Testis (tissue), 3 donors: ENCODE measurements around the gene CELF2. TPM values are rescaled to one million over a fixed set of nuclear protein-coding genes. Genes with fewer than 3 reads are reported as not detected.
A peak's percentile ranks its signal among the peaks of the same experiment; 100 is the strongest.

Experiments
- DNase-seq: peaks from one replicate; pipeline ENCODE4 v3.0.0-alpha.2; 2019
- H3K27ac ChIP-seq, 2 donors: fragments of 200-600 bp; sonication (generic); one replicate each; pipeline ENCODE4 v1.5.1; 2019
- H3K27me3 ChIP-seq: fragments of 200-600 bp; sonication (generic); one replicate; pipeline ENCODE4 v1.5.1; 2019
- H3K36me3 ChIP-seq: fragments of 200-600 bp; sonication (generic); one replicate; pipeline ENCODE4 v1.5.1; 2017; ENCODE audit warnings: low read depth; ENCODE audit errors: missing control alignments
- H3K4me1 ChIP-seq: fragments of 200-600 bp; sonication (generic); one replicate; pipeline ENCODE4 v1.5.1; 2019
- H3K4me3 ChIP-seq, 2 donors: fragments of 200-600 bp; sonication (generic); one replicate each; pipeline ENCODE4 v1.5.1; 2017 to 2019
- H3K9me3 ChIP-seq: fragments of 200-600 bp; sonication (generic); one replicate; pipeline ENCODE4 v1.5.1; 2017
- POLR2A ChIP-seq: fragments of 450-650 bp; IDR thresholded peaks from one replicate; pipeline ENCODE4 v1.6.1; 2017; ENCODE audit warnings: antibody characterized with exemption, mild to moderate bottlenecking, moderate library complexity
- WGBS, 2 donors: methylation state at CpG; one replicate each; pipeline ENCODE4 v1.1.5; 2018; 5-methylcytosine and 5-hydroxymethylcytosine counted together
- intact Hi-C: fragments of 100-400 bp; cut with DNase I; formaldehyde crosslinking; loops from one replicate; pipeline ENCODE4 v1.15.1; 2023; ENCODE audit warnings: low total_unique reads
- polyA plus RNA-seq: library from polyadenylated mRNA; stranded (reverse); fragments of 350-450 nt; fragmentation: Illumina TruSeq; extraction: RNeasy Lipid Tissue Mini Kit (QIAGEN cat#74804); gene quantifications from one replicate; pipeline ENCODE4 v1.2.3, GENCODE V29; 2014; ENCODE audit warnings: low read depth, low replicate concordance; ENCODE audit not compliant: insufficient read depth
- total RNA-seq, 2 donors: library from RNA; depleted of rRNA; stranded (reverse); fragments of >200 nt; gene quantifications; one replicate each; pipeline ENCODE4 v1.2.3, GENCODE V29; 2016
- TF ChIP-seq, protein P1 (sequence below), 3 experiments: fragments of 450-650 bp in 2 of 3; fragments of 200-600 bp in 1 of 3; sonication (generic) in 1 of 3; IDR thresholded peaks; one replicate each; pipeline ENCODE4 v1.5.1; 2016 to 2019; ENCODE audit warnings: antibody characterized with exemption in 3 of 3, mild to moderate bottlenecking in 2 of 3, moderate library complexity in 1 of 3

Gene CELF2
- total and polyA plus RNA-seq, 3 donors from 2014 or later = 17.5 to 41.6 (median 27.8) TPM

DNA sequence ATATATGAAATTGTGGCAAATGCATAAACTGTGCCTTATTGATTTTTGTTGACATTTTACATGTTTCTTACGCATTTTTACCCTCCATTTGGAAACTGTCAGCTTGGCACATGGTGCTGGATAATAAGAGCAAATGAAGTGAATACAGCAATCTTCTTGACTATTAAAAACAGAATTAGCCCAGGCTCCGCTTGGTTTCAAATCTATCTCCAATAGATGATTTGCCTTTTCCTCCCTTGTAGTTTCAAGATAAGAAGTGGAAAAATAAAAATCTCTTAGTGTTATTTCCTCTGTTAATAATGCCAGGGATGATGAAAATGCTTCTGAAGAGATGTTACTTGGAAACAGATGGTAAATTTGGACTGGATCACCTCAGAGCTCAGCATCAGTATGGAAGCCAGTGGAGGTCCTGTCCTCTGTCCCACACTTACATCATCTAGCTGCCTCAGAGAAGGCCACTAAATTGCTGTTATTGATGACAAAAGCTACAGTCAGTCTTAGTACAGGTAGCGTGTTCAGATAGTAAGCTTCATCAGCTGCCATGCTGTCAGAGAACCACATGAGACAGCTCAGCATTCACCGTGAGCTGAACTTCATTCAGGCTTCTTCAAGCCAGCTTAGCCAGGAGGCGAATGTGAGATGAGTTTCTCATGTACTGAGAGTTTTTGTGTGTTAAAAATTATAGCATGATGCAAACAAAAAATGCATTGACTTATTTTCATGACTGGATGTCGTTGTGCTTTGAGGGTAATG, 246.8 kb downstream of the CELF2 start:
- intact Hi-C loops = no loop called here
- H3K4me1 ChIP-seq = peaks cover 4% of the 10 kb centered on the region
- no peak for DNase-seq

DNA sequence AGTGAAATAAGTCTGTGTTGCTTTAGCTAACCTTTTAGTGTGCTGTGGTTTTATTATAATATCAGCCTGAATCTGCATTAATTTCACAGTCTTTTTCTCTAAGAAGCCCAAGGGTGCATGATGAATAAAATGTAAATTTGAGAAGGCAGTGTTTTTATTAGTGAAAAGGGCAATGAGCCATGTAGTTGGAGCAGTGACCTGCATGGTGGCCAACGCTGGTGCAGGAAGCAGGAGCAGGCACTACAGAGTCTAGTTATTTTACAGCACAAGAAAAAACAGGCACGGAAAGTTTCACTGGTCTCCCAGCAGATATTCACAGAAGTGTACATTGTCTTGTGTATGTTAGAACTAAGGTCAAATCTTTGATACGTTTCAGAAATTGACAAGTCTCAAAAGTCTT, 247.8 kb downstream of the CELF2 start:
- DNase-seq = no peak
- H3K27ac ChIP-seq = no peak overlapping the region
- H3K36me3 ChIP-seq = no peaks in the 10 kb centered on the region
- no peak overlapping the region for H3K4me3 ChIP-seq
- TF ChIP-seq, protein P1, sequence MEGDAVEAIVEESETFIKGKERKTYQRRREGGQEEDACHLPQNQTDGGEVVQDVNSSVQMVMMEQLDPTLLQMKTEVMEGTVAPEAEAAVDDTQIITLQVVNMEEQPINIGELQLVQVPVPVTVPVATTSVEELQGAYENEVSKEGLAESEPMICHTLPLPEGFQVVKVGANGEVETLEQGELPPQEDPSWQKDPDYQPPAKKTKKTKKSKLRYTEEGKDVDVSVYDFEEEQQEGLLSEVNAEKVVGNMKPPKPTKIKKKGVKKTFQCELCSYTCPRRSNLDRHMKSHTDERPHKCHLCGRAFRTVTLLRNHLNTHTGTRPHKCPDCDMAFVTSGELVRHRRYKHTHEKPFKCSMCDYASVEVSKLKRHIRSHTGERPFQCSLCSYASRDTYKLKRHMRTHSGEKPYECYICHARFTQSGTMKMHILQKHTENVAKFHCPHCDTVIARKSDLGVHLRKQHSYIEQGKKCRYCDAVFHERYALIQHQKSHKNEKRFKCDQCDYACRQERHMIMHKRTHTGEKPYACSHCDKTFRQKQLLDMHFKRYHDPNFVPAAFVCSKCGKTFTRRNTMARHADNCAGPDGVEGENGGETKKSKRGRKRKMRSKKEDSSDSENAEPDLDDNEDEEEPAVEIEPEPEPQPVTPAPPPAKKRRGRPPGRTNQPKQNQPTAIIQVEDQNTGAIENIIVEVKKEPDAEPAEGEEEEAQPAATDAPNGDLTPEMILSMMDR (IDR thresholded peaks at IDR 0.05) = no peak
- no peak for TF ChIP-seq POLR2A
- H3K4me1 ChIP-seq = peaks cover 14% of the 10 kb centered on the region
- WGBS, 2 donors = 78 to 87% methylated on average over 3 of the region's 3 CpGs
- H3K9me3 ChIP-seq = no peaks in the 10 kb centered on the region
- no peaks in the 10 kb centered on the region for H3K27me3 ChIP-seq
- intact Hi-C loops = no loop called here

More for the DNA sequence above, 246.8 kb downstream of the CELF2 start:
- WGBS, 2 donors = 91 to 94% methylated on average over 6 of the region's 6 CpGs
- no peak overlapping the region for H3K27ac ChIP-seq
- H3K9me3 ChIP-seq = no peaks in the 10 kb centered on the region
- no peaks in the 10 kb centered on the region for H3K36me3 ChIP-seq
- no peaks in the 10 kb centered on the region for H3K27me3 ChIP-seq
- no peak overlapping the region for H3K4me3 ChIP-seq
- no peak for TF ChIP-seq POLR2A
- TF ChIP-seq, protein P1 (IDR thresholded peaks at IDR 0.05) = no peak

DNA sequence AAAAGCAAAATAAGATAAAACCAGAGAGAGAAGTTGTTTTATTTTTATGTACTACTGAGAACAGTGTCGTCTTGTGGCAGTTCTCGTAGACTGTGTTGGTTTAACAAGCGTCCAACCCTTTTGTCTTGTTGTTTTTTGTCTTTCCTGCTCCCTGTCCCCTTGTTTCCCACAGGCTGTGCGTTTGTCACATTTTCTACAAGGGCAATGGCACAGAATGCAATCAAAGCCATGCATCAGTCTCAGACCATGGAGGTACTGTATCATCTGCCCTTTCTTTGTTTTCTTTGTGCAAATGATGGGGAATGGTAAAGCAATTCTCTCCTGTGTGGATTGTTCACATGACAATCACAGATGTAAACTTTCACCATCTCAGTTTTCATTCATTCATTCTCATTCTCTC, 248.8 kb downstream of the CELF2 start:
- DNase-seq = no peak
- H3K9me3 ChIP-seq = no peaks in the 10 kb centered on the region
- TF ChIP-seq, protein P1 (IDR thresholded peaks at IDR 0.05) = no peak
- TF ChIP-seq POLR2A = no peak
- WGBS, 2 donors = 74 to 81% methylated on average over 4 of the region's 4 CpGs
- H3K36me3 ChIP-seq = no peaks in the 10 kb centered on the region
- no peak overlapping the region for H3K27ac ChIP-seq
- H3K27me3 ChIP-seq = no peaks in the 10 kb centered on the region
- intact Hi-C loops = no loop called here
- H3K4me3 ChIP-seq = no peak overlapping the region
- peaks cover 18% of the 10 kb centered on the region for H3K4me1 ChIP-seq

DNA sequence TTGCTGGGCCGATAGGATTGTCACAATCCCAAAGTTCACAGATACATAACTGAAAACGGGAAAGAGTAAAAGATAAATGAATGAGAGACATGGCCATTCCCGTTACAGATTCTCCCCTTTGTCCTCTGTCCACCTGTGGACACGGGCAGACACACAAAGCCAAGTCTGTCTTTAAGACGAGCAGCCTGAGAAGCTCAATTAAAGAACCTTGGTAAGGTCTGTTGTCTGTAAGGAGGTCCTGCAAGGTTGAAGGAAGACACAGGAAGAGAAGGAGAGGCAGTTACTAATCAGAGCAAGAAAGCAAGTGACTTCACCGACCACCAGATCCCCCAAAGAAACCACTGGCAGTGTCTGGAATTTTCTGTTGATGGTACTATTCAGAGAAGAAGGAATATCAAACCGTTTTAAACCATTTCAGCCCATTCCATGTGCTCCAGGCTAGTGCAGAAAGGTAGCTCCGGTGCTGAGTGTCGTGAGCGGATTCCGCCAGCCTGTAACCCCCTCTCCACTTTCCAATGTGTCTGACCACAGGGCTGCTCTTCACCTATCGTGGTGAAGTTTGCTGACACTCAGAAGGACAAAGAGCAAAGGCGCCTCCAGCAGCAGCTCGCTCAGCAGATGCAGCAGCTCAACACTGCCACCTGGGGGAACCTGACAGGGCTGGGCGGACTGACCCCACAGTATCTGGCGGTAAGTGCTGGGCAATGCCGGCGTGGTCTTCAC, 252.6 kb downstream of the CELF2 start:
- peaks cover 18% of the 10 kb centered on the region for H3K4me1 ChIP-seq
- H3K9me3 ChIP-seq = no peaks in the 10 kb centered on the region
- no peak overlapping the region for H3K4me3 ChIP-seq
- H3K27me3 ChIP-seq = no peaks in the 10 kb centered on the region
- intact Hi-C loops = no loop called here
- DNase-seq = peak; percentile 91
- 49 to 62% methylated on average over 15 to 18 of the region's 18 CpGs for WGBS, 2 donors
- TF ChIP-seq, protein P1 (IDR thresholded peaks at IDR 0.05) = peak; percentile 84 to 88 (median 88)
- no peak for TF ChIP-seq POLR2A
- no peaks in the 10 kb centered on the region for H3K36me3 ChIP-seq
- peak overlapping the region; percentile 23 to 59 for H3K27ac ChIP-seq
